ENCODE measurements around the gene GIMAP8. TPM values are rescaled to one million over a fixed set of nuclear protein-coding genes. Genes with fewer than 3 reads are reported as not detected.
"Not testable (repeated sequence)": the region's sequence is repeated elsewhere in the genome, so short reads cannot be mapped to it uniquely, and the experiment has no call there.

The GIMAP8 gene
- total RNA-seq, 2 donors from 2014 or later, result 10.3 to 16.4 TPM

GRCh38 chr7:150441524-150441923 is 8.9 kb upstream of the GIMAP8 start:
- H3K4me3 Mint-ChIP-seq, result no peak overlapping the region
- H3K27ac Mint-ChIP-seq, result no peak overlapping the region
- H3K27me3 Mint-ChIP-seq, result no peaks in the 10 kb centered on the region
- no peaks in the 10 kb centered on the region for H3K36me3 Mint-ChIP-seq (ENCODE audit: low read depth)
- H3K9me3 Mint-ChIP-seq, result no peaks in the 10 kb centered on the region
- H3K4me1 Mint-ChIP-seq, result peaks cover 9% of the 10 kb centered on the region
- ATAC-seq (replicated peaks), result no peak

- Mint-ChIP-seq H3K27me3 (no peaks in the 10 kb centered on the region), H3K4me3 (no peak overlapping the region), H3K4me1 (peaks cover 17% of the 10 kb centered on the region)
These were observed 7.6 kb upstream of the GIMAP8 start for GRCh38 chr7:150442811-150443210.

GRCh38 chr7:150443793-150444540 is 6.5 kb upstream of the GIMAP8 start:
- ATAC-seq (replicated peaks), result no peak
- Mint-ChIP-seq H3K4me3 (no peak overlapping the region), H3K27me3 (no peaks in the 10 kb centered on the region), H3K36me3 (ENCODE audit: low read depth) (no peaks in the 10 kb centered on the region), H3K27ac (no peak overlapping the region), H3K9me3 (no peaks in the 10 kb centered on the region), H3K4me1 (peaks cover 26% of the 10 kb centered on the region)

More at GRCh38 chr7:150442811-150443210, 7.6 kb upstream of the GIMAP8 start:
- H3K9me3 Mint-ChIP-seq, result no peaks in the 10 kb centered on the region
- no peak for ATAC-seq (replicated peaks)
- no peak overlapping the region for H3K27ac Mint-ChIP-seq
- H3K36me3 Mint-ChIP-seq (ENCODE audit: low read depth), result no peaks in the 10 kb centered on the region

- ATAC-seq (replicated peaks), result no peak
- Mint-ChIP-seq H3K36me3 (ENCODE audit: low read depth) (no peaks in the 10 kb centered on the region), H3K9me3 (no peaks in the 10 kb centered on the region), H3K4me1 (peaks cover 24% of the 10 kb centered on the region), H3K4me3 (no peak overlapping the region), H3K27me3 (no peaks in the 10 kb centered on the region), H3K27ac (no peak overlapping the region)
These were observed 5.6 kb upstream of the GIMAP8 start for GRCh38 chr7:150444674-150445365.

- peak overlapping the region; percentile 98 for H3K4me3 Mint-ChIP-seq
- peaks cover 5% of the 10 kb centered on the region for H3K36me3 Mint-ChIP-seq (ENCODE audit: low read depth)
- H3K27me3 Mint-ChIP-seq, result no peaks in the 10 kb centered on the region
- H3K9me3 Mint-ChIP-seq, result no peaks in the 10 kb centered on the region
- peak; percentile 41 for ATAC-seq (replicated peaks)
- H3K27ac Mint-ChIP-seq, result peak overlapping the region; percentile 98
- H3K4me1 Mint-ChIP-seq, result peaks cover 24% of the 10 kb centered on the region
These were observed 4.0 kb upstream of the GIMAP8 start for GRCh38 chr7:150446288-150446938.

GRCh38 chr7:150447966-150448788 is 2.3 kb upstream of the GIMAP8 start:
- Mint-ChIP-seq H3K9me3 (no peaks in the 10 kb centered on the region), H3K27ac (peak overlapping the region; percentile 98), H3K4me1 (peaks cover 24% of the 10 kb centered on the region), H3K27me3 (no peaks in the 10 kb centered on the region), H3K4me3 (peak overlapping the region; percentile 98), H3K36me3 (ENCODE audit: low read depth) (peaks cover 20% of the 10 kb centered on the region)
- peak; percentile 30 for ATAC-seq (replicated peaks)

- peaks cover under 1% of the 10 kb centered on the region for H3K9me3 Mint-ChIP-seq
- peak overlapping the region; percentile 98 for H3K27ac Mint-ChIP-seq
- no peaks in the 10 kb centered on the region for H3K27me3 Mint-ChIP-seq
- ATAC-seq (replicated peaks), result peak; percentile 59
- H3K36me3 Mint-ChIP-seq (ENCODE audit: low read depth), result peaks cover 26% of the 10 kb centered on the region
- peaks cover 29% of the 10 kb centered on the region for H3K4me1 Mint-ChIP-seq
- H3K4me3 Mint-ChIP-seq, result peak overlapping the region; percentile 98
These were observed 1.7 kb upstream of the GIMAP8 start for GRCh38 chr7:150448789-150449147.

GRCh38 chr7:150449206-150449952 is 1.1 kb upstream of the GIMAP8 start:
- Mint-ChIP-seq H3K9me3 (peaks cover 6% of the 10 kb centered on the region), H3K4me3 (peak overlapping the region; percentile 98), H3K27ac (peak overlapping the region; percentile 98), H3K27me3 (no peaks in the 10 kb centered on the region), H3K4me1 (peaks cover 35% of the 10 kb centered on the region), H3K36me3 (ENCODE audit: low read depth) (peaks cover 32% of the 10 kb centered on the region)
- ATAC-seq (replicated peaks), result no peak

GRCh38 chr7:150451097-150451793 is 815 bp downstream of the GIMAP8 start:
- Mint-ChIP-seq H3K27ac (peak overlapping the region; percentile 98), H3K9me3 (peaks cover 8% of the 10 kb centered on the region), H3K4me3 (peak overlapping the region; percentile 98), H3K4me1 (peaks cover 36% of the 10 kb centered on the region), H3K27me3 (no peaks in the 10 kb centered on the region), H3K36me3 (ENCODE audit: low read depth) (peaks cover 51% of the 10 kb centered on the region)
- peak; percentile 63 for ATAC-seq (replicated peaks)

GRCh38 chr7:150451833-150452461 is 1.5 kb downstream of the GIMAP8 start:
- Mint-ChIP-seq H3K4me1 (peaks cover 33% of the 10 kb centered on the region), H3K4me3 (peak overlapping the region; percentile 98), H3K27ac (peak overlapping the region; percentile 98), H3K9me3 (peaks cover 11% of the 10 kb centered on the region), H3K36me3 (ENCODE audit: low read depth) (peaks cover 55% of the 10 kb centered on the region), H3K27me3 (no peaks in the 10 kb centered on the region)
- ATAC-seq (replicated peaks), result peak; percentile 43

GRCh38 chr7:150453181-150453580 is 2.8 kb downstream of the GIMAP8 start:
- ATAC-seq (replicated peaks), result no peak
- Mint-ChIP-seq H3K4me1 (peaks cover 31% of the 10 kb centered on the region), H3K4me3 (peak overlapping the region; percentile 98)

GRCh38 chr7:150453892-150454291 is 3.5 kb downstream of the GIMAP8 start:
- ATAC-seq (replicated peaks), result no peak
- H3K4me3 Mint-ChIP-seq, result peak overlapping the region; percentile 98
- H3K9me3 Mint-ChIP-seq, result peaks cover 11% of the 10 kb centered on the region
- H3K27ac Mint-ChIP-seq, result peak overlapping the region; percentile 98
- H3K36me3 Mint-ChIP-seq (ENCODE audit: low read depth), result peaks cover 58% of the 10 kb centered on the region
- H3K27me3 Mint-ChIP-seq, result no peaks in the 10 kb centered on the region
- H3K4me1 Mint-ChIP-seq, result peaks cover 25% of the 10 kb centered on the region

More at GRCh38 chr7:150453181-150453580, 2.8 kb downstream of the GIMAP8 start:
- peaks cover 58% of the 10 kb centered on the region for H3K36me3 Mint-ChIP-seq (ENCODE audit: low read depth)
- H3K9me3 Mint-ChIP-seq, result peaks cover 11% of the 10 kb centered on the region
- H3K27me3 Mint-ChIP-seq, result no peaks in the 10 kb centered on the region
- peak overlapping the region; percentile 98 for H3K27ac Mint-ChIP-seq

GRCh38 chr7:150457064-150457463 is 6.6 kb downstream of the GIMAP8 start:
- ATAC-seq (replicated peaks); H3K4me3 Mint-ChIP-seq; H3K27me3 Mint-ChIP-seq; H3K27ac Mint-ChIP-seq: not testable (repeated sequence)
- H3K9me3 Mint-ChIP-seq, result peaks cover 24% of the 10 kb centered on the region
- H3K36me3 Mint-ChIP-seq (ENCODE audit: low read depth), result peaks cover 56% of the 10 kb centered on the region
- peaks cover 28% of the 10 kb centered on the region for H3K4me1 Mint-ChIP-seq

Measured in activated T-helper 17 cell treated with anti-CD3 and anti-CD28 coated beads, Interleukin-2, amount 50 U/mL, for 72 hours (primary cell).